ENCODE data around the gene NT5DC3. TPM values are rescaled to one million over a fixed set of nuclear protein-coding genes. Genes with fewer than 3 reads are reported as not detected.

The NT5DC3 gene
- total RNA-seq, 2 donors from 2014 or later = 12.4 to 29.7 TPM

DNA sequence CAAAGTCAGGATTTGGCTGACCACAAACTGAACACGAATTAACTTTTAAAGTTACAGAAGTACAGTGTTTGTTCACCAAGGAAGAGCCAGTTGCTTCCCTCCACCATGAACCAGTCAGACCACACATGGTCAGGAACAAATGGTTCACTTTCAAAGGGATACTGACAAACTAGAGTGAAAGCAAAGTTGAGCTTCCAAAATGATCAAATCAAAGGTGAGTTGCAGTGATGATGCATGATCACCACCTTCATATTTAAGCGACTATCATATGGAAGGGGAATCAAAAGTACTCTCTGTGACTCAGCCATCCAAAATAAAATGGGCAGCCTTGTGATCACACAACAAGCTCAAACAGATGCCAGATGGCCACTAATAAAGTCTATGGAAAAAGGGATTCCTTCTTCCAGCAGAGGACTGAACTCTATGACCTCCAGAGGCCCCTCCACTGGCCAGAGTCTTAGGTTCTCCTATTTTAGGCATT is 13.1 kb downstream of the NT5DC3 start:
- H3K27ac ChIP-seq = peak overlapping the region in 1 of 2 donors; percentile 24
- WGBS = 58% methylated on average over 2 of the region's 2 CpGs

DNA sequence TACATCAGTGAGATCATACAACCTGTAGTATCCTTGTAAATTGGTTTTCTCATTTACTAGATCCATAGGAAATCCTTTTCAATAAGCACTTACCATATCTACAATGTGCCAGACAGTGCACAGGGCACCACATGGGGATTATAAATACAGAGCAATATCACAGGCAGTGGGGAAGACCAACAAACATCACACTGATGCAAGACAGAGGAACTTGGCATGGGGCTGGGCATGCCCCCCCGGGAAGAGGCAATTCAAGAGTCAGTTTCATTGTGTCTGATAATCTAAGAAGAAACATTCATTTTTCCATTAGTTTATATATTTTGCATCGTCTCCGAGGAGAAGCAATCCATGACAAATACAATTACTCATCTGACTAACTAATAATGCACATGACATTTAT is 16.2 kb downstream of the NT5DC3 start:
- no peak overlapping the region for H3K4me3 ChIP-seq
- no peak overlapping the region for H3K27ac ChIP-seq
- DNase-seq (ENCODE audit: low spot score) = no peak
- WGBS = 73% methylated on average over 3 of the region's 3 CpGs
- TF ChIP-seq POLR2AphosphoS5 (IDR thresholded peaks at IDR 0.05) (no peak), POLR2A (IDR thresholded peaks at IDR 0.05) (no peak)
- TF ChIP-seq, protein P1, sequence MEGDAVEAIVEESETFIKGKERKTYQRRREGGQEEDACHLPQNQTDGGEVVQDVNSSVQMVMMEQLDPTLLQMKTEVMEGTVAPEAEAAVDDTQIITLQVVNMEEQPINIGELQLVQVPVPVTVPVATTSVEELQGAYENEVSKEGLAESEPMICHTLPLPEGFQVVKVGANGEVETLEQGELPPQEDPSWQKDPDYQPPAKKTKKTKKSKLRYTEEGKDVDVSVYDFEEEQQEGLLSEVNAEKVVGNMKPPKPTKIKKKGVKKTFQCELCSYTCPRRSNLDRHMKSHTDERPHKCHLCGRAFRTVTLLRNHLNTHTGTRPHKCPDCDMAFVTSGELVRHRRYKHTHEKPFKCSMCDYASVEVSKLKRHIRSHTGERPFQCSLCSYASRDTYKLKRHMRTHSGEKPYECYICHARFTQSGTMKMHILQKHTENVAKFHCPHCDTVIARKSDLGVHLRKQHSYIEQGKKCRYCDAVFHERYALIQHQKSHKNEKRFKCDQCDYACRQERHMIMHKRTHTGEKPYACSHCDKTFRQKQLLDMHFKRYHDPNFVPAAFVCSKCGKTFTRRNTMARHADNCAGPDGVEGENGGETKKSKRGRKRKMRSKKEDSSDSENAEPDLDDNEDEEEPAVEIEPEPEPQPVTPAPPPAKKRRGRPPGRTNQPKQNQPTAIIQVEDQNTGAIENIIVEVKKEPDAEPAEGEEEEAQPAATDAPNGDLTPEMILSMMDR (IDR thresholded peaks at IDR 0.05) = no peak
- peaks cover 6% of the 10 kb centered on the region for H3K4me1 ChIP-seq (replicated peaks)
- no peaks in the 10 kb centered on the region for H3K9me3 ChIP-seq
- intact Hi-C loops (cut with DNase I) = no loop called here
- H3K36me3 ChIP-seq = no peaks in the 10 kb centered on the region
- H3K27me3 ChIP-seq (replicated peaks; ENCODE audit: insufficient read depth) = no peaks in the 10 kb centered on the region

More for the DNA sequence above, 13.1 kb downstream of the NT5DC3 start:
- no peak for TF ChIP-seq POLR2A (IDR thresholded peaks at IDR 0.05)
- TF ChIP-seq POLR2AphosphoS5 (IDR thresholded peaks at IDR 0.05) = peak; percentile 16
- no peaks in the 10 kb centered on the region for H3K27me3 ChIP-seq (replicated peaks; ENCODE audit: insufficient read depth)
- no peaks in the 10 kb centered on the region for H3K9me3 ChIP-seq
- no peak for DNase-seq (ENCODE audit: low spot score)
- H3K4me1 ChIP-seq (replicated peaks) = peaks cover 6% of the 10 kb centered on the region
- intact Hi-C loops (cut with DNase I) = no loop called here
- no peak overlapping the region for H3K4me3 ChIP-seq
- no peaks in the 10 kb centered on the region for H3K36me3 ChIP-seq

DNA sequence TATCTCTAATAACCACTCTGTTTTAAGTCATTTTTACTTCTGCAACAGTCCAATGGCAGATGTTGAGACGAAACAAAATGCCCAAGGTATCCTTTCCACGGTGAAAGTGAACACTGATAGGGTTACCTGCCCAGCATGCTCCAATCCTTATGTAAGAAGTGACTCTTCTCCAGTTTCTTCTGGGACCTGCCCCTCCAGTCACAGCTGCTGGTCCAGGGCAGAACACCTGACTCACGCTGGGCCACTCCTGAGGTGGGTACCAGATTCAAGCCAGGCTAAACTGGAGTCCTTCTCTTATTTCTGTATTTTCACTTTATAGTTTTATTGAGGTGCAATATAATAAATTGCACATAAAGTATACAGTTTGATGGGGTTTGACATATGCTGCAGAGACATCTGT is 16.7 kb downstream of the NT5DC3 start:
- WGBS = 91% methylated on average over 3 of the region's 3 CpGs
- DNase-seq (ENCODE audit: low spot score) = no peak
- TF ChIP-seq, protein P1 (IDR thresholded peaks at IDR 0.05) = no peak
- H3K27ac ChIP-seq = no peak overlapping the region
- no peaks in the 10 kb centered on the region for H3K9me3 ChIP-seq
- peaks cover 6% of the 10 kb centered on the region for H3K4me1 ChIP-seq (replicated peaks)
- no peak overlapping the region for H3K4me3 ChIP-seq
- no peaks in the 10 kb centered on the region for H3K27me3 ChIP-seq (replicated peaks; ENCODE audit: insufficient read depth)
- H3K36me3 ChIP-seq = no peaks in the 10 kb centered on the region
- intact Hi-C loops (cut with DNase I) = no loop called here

DNA sequence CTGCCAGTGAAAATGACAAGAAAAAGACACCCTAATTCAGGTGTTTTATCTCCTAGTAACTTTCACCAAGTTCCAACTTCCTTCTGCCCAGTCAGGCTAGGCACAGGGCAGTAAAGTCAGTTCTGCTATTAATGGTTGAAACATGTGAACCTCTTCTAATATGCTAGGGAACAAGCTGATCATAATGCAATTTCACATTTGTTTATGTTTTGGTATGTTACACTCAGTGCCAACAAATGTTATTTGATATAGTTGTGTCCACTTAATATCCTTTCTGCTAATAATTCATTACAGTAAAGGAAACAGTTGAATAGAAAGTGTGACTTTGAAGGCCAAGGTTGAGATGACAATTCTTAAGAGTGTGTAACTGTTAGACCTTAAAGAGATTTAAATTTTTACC is 17.2 kb downstream of the NT5DC3 start:
- Histone ChIP-seq H3K27me3 (replicated peaks; ENCODE audit: insufficient read depth) (no peaks in the 10 kb centered on the region), H3K4me1 (replicated peaks) (peaks cover 6% of the 10 kb centered on the region), H3K4me3 (no peak overlapping the region), H3K36me3 (no peaks in the 10 kb centered on the region), H3K27ac (no peak overlapping the region), H3K9me3 (no peaks in the 10 kb centered on the region)
- DNase-seq (ENCODE audit: low spot score) = no peak
- intact Hi-C loops (cut with DNase I) = no loop called here
- TF ChIP-seq, protein P1 (IDR thresholded peaks at IDR 0.05) = no peak
- TF ChIP-seq POLR2A (IDR thresholded peaks at IDR 0.05) (no peak), POLR2AphosphoS5 (IDR thresholded peaks at IDR 0.05) (no peak)

DNA sequence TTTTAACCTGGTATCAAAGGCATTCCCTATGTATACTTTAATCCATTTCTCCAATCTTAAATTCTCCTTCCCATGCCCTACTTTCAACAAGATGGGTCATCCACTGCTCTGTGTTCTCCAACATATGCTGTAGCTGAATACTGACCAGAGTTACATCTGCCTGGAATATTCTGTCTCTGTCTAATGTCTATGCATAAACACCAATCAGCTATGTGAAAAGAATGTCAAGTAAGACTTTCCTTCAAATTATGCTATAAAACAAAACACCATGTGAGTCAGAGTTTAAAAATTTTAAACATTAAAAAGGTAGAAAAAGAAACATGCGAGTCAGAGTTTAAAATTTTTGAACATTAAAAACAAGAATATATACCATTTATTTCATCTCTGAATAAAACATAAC is 19.3 kb downstream of the NT5DC3 start:
- H3K27ac ChIP-seq = no peak overlapping the region
- 89% methylated on average over 1 of the region's 1 CpG for WGBS
- no peak for DNase-seq (ENCODE audit: low spot score)
- H3K4me3 ChIP-seq = no peak overlapping the region
- no peaks in the 10 kb centered on the region for H3K9me3 ChIP-seq
- intact Hi-C loops (cut with DNase I) = no loop called here
- no peaks in the 10 kb centered on the region for H3K27me3 ChIP-seq (replicated peaks; ENCODE audit: insufficient read depth)
- H3K4me1 ChIP-seq (replicated peaks) = no peaks in the 10 kb centered on the region
- TF ChIP-seq POLR2A (IDR thresholded peaks at IDR 0.05) (no peak), POLR2AphosphoS5 (IDR thresholded peaks at IDR 0.05) (no peak)
- TF ChIP-seq, protein P1 (IDR thresholded peaks at IDR 0.05) = no peak
- no peaks in the 10 kb centered on the region for H3K36me3 ChIP-seq
